DMS53 (cell line): Measurements from ENCODE around the gene SLCO3A1.

ENCODE experiments used
- DNase-seq: peaks from one replicate; lab custom pipeline; 2025; lab: John Stamatoyannopoulos, UW

The SLCO3A1 gene

GRCh38 chr15:91912336-91912735 lies 58.8 kb downstream of the SLCO3A1 start:
- peak; percentile 63 for DNase-seq

GRCh38 chr15:91913560-91913959 lies 60.1 kb downstream of the SLCO3A1 start:
- no peak for DNase-seq

GRCh38 chr15:91915576-91915975 lies 62.1 kb downstream of the SLCO3A1 start:
- peak; percentile 91 for DNase-seq

GRCh38 chr15:91916051-91916450 lies 62.5 kb downstream of the SLCO3A1 start:
- peak; percentile 77 for DNase-seq

GRCh38 chr15:91917686-91918360 lies 64.3 kb downstream of the SLCO3A1 start:
- DNase-seq = peak; percentile 56

- DNase-seq = no peak
Observed at GRCh38 chr15:91919014-91919534, 65.6 kb downstream of the SLCO3A1 start.

- peak; percentile 69 for DNase-seq
Observed at GRCh38 chr15:91921188-91921842, 67.8 kb downstream of the SLCO3A1 start.

GRCh38 chr15:91921843-91922198 lies 68.3 kb downstream of the SLCO3A1 start:
- DNase-seq = no peak

GRCh38 chr15:91922646-91923547 lies 69.4 kb downstream of the SLCO3A1 start:
- peak; percentile 79 for DNase-seq

- DNase-seq = no peak
Observed at GRCh38 chr15:91924183-91924582, 70.7 kb downstream of the SLCO3A1 start.

GRCh38 chr15:91924837-91925495 lies 71.5 kb downstream of the SLCO3A1 start:
- DNase-seq = no peak

GRCh38 chr15:91925794-91926193 lies 72.3 kb downstream of the SLCO3A1 start:
- DNase-seq = peak; percentile 28

- DNase-seq = peak; percentile 8
Observed at GRCh38 chr15:91926908-91927270, 73.4 kb downstream of the SLCO3A1 start.

- DNase-seq = no peak
Observed at GRCh38 chr15:91927585-91927984, 74.1 kb downstream of the SLCO3A1 start.

- no peak for DNase-seq
Observed at GRCh38 chr15:91928675-91929074, 75.2 kb downstream of the SLCO3A1 start.

- no peak for DNase-seq
Observed at GRCh38 chr15:91929509-91929908, 76.0 kb downstream of the SLCO3A1 start.

GRCh38 chr15:91930092-91930491 lies 76.6 kb downstream of the SLCO3A1 start:
- no peak for DNase-seq

- DNase-seq = no peak
Observed at GRCh38 chr15:91936182-91936775, 82.8 kb downstream of the SLCO3A1 start.

- no peak for DNase-seq
Observed at GRCh38 chr15:91936927-91937326, 83.4 kb downstream of the SLCO3A1 start.

GRCh38 chr15:91938136-91938535 lies 84.6 kb downstream of the SLCO3A1 start:
- DNase-seq = no peak

- DNase-seq = no peak
Observed at GRCh38 chr15:91939403-91939831, 85.9 kb downstream of the SLCO3A1 start.
